Stimulated activated CD4-positive, alpha-beta T cell treated with anti-CD3 and anti-CD28 coated beads, Interleukin-15, amount 100 ng/mL, for 48 hours (primary cell): ENCODE measurements around the gene TACR1.

Experiments used
- DNase-seq, 2 donors: peaks; one replicate each; pipeline ENCODE4 v3.0.0-alpha.2; 2020; ENCODE audit warnings: low read depth in 2 of 2

The TACR1 gene

GRCh38 chr2:75022516-75022915, 176.8 kb downstream of the TACR1 start:
- DNase-seq: no peak

- DNase-seq: no peak
These were observed 177.6 kb downstream of the TACR1 start for GRCh38 chr2:75021672-75022071.

GRCh38 chr2:75020476-75020875, 178.8 kb downstream of the TACR1 start:
- DNase-seq: no peak

DNA sequence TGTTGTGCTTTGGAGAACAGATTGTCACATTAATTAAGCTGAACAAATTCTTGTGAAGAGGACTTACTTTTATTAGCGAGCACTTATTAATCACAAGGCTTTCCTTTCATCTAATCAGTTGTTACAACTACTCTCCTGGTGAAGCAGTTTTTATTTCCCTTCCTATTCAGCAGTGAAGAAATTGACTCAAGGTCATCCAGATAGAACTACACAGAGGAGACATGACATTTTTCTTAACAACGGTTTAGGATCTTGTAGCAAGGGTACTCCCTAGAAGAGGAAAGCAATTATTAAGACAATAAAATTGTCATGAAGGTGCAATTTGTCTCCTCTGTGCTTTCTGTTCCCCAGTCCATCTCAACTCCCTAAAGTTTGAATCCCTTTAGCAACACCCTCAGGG, 179.5 kb downstream of the TACR1 start:
- DNase-seq: no peak

- no peak for DNase-seq
These were observed 181.2 kb downstream of the TACR1 start for GRCh38 chr2:75018162-75018561.

DNA sequence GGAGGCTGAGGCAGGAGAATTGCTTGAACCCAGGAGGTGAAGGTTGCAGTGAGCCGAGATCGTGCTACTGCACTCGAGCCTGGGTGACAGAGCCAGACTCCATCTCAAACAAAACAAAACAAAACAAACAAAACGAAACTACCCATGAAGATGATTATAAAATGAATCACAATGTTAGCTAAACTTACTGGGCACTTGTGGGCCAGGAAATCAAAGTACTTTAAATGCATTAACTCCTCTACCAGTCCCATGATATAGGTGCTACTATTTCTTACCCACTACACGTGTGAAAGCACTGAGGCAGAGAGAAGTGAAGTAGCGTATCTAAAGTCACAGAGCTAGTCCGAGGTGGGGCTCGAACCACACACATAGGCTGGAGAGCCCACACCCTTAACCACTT, 187.2 kb downstream of the TACR1 start:
- no peak for DNase-seq

GRCh38 chr2:75010571-75010970, 188.7 kb downstream of the TACR1 start:
- DNase-seq: no peak

- DNase-seq: no peak
These were observed 191.5 kb downstream of the TACR1 start for GRCh38 chr2:75007819-75008218.

- DNase-seq: no peak
These were observed 192.3 kb downstream of the TACR1 start for GRCh38 chr2:75007061-75007460.

DNA sequence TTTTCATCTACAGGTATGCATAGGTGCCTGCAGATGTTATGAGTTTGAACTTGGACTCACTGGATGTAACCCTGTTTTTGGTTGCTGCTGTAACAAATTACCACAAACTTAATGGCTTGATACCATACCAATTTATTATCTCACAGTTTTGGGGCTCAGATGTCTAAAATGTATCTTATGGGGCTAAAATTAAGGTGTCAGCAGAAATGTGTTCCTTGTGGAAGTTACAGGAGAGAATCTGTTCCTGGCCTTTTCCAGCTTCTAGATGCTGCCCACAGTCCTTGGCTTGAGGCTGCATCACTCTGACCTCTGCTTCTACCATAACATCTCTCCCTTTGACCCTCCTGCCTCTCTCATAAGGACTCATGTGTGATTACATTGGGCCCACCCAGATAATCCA, 193.3 kb downstream of the TACR1 start:
- DNase-seq: no peak

DNA sequence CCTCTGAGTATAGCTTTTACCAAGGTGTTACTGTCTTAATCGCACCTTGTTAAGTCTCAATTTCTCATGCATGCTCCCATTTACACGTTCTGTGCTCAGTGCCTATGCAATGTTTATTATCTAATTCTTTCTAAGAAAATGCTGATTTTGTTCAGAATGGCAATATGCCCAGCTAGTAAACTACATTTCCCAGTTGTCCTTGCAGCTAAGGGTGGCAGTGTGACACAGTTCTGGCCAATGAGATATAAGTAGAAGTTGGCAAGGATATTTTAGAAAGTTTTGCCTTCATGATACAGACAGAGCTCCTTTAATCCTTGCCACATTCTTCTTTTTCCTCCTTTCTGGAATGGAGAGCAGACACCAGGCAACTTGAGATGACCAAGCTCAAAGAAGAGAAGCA, 195.5 kb downstream of the TACR1 start:
- DNase-seq: no peak

DNA sequence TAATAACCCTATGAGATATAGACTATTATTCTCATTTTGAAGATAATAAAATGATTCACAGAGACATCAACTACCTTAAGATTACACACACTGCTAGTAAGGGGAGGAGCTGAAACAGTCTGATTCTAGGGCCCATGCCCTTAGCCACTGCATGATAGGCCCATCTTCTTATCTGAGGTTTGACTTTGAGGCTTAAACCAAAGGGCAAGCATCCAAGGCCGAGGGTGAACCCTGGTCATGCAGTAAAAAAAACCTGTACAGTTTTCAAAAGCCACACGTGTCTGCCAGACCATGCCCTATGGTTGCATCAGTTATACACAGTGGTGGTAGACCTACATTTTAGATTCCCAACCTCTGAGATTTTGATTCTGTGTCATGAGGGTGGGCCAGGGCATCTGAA, 196.0 kb downstream of the TACR1 start:
- DNase-seq: no peak

GRCh38 chr2:75002007-75002406, 197.3 kb downstream of the TACR1 start:
- DNase-seq: no peak

- DNase-seq: no peak
These were observed 199.9 kb downstream of the TACR1 start for GRCh38 chr2:74999468-74999867.
